HG03571 (cell line): ENCODE measurements around the gene CBFA2T3.
"Not testable (repeated sequence)": the region's sequence is repeated elsewhere in the genome, so short reads cannot be mapped to it uniquely, and the experiment has no call there.

Experiments
- ATAC-seq: cut with Tn5 transposase; IDR thresholded peaks from one replicate; pipeline ENCODE4 v1.9.1; 2021; ENCODE audit not compliant: unreplicated experiment

The CBFA2T3 gene

DNA sequence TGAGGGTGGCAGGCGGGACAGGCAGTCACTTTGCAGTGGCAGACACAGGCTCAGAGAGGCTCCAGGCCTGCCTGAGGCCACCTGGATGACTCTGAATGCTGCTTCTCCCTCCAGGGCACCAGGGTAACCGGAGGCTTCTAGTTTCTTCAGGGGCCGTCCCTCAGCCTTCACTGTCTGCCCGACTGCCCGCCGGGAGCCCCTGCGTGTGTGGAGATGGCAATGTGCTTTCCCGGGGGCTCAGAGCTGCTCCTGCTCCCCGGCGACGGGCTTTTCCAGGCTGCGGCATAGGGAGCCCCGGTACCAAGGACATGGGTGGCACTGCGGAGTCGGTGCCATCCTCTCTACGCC, 51.5 kb downstream of the CBFA2T3 start:
- ATAC-seq, result no peak

DNA sequence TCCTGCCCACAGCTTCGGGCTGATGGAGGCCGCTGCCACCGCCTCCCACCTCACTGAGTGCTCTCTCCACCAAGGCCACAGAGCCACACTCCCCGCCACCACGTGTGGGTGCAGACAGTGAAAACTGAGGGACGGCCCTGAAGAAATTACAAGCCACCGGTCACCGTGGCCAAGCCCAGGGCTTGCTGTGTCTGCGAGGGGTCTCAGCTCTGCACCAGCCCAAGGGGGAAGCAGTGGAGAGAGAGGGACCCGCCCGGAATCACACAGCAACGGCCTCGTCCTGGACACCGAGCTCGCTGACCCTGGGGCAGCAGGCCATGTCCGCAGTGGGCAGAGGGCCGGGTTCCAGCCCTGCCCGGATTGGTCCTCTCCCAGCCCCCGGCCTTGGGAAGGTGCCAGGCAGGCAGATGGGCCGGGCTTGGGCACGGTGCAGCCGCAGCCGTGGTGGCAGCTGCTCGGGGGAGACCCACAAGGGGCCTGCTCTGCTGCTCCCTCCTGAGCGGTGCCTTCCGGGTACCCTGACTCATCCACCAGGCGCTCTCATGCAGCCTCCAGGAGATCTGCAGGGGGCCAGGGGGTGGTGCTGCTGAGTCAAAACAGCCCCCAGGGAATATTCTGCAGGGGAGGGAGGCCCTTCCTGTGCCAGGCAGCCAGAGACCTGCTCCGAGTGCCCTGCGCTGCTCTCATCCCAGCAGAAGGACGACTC, 52.0 kb downstream of the CBFA2T3 start:
- ATAC-seq, result no peak

DNA sequence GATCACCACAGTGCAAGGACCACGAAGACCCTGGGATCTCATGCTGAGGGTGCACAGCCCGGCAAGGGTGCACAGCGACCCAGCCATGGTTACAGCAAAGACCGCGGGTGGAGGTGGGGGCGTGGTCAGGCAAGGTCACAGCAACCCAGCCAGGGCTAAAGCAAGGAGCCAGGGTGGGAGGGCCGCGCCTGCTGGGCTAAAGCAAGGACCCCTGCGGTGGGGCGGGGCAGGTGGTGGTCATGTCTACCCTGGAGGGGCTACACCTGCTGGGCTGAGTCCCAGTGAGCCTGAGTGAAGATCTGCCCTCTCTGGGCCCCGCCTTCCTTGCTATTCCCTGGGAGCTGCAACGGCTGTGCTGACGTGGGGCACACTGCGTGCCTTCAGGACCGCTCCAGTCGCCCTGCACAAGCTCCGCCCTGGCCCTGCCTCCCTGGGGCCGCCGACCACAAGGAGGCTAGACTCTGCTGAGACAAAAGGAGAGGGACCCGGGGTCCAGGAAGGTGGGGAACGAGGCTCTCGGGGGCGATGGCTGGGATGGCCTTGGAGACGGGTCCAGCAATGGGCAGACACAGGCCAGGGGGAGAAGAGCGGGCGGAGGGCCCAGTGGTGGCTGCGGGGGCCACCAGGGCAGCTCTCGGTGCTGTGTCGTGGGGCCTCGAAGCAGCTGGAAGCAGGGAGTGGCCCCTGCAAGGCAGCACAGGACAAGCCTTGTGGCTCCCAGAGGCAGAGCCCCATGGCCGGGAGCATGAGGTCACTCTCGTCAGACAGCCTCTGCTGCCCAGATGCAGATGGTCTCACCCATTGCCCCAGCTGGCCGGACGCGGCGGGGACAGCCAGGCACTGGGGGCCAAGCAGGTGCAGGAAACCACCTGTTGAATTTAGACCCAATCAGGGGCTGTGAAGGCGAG, 52.8 kb downstream of the CBFA2T3 start:
- no peak for ATAC-seq

DNA sequence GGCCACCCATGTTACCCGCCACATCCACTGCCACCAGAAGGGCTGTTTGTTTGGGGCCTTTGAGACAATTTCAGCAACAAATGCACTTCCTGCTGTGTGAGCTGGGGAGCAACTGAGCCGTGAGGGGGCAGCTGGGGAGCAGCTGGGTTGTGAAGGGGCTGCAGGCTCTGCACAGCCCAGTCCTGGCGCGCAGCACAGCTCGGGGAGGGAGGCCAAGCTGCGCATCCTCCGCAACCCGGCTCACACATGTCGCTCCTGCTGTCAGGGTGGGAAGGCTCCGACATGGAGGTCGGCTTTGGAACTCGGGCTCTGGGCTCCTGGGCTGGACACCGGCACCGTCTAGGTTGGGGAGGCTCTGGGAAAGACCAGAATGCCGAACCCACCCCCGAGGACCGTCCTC, 53.6 kb downstream of the CBFA2T3 start:
- no peak for ATAC-seq

DNA sequence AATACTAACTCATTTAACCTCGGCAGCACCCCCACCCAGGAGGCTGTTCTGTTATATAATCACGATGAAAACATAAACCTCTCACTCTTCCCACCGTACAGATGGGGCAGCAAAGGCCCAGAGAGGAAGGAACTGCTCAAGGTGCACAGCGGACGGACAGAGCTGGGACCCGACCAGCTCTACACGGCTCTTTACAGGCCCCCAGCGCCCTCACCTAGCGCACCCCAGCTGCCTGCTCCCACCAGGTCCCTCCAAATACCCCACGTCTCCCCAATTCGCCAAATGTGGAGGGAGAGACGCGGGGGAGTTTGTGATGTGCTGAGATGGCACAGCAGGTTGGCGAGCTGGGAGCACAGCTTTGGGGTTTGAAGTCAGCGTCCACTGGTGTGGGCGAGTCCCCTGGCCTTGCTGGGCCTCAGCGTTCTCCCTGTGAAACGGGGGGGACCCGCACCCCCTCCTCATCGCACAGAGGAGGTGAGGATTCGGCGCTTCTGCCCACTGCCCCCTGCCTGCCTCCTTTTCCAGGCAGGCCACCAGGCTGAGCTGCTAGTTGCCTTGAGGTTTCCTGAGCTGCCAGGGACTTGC, 54.1 kb downstream of the CBFA2T3 start:
- ATAC-seq, result no peak

DNA sequence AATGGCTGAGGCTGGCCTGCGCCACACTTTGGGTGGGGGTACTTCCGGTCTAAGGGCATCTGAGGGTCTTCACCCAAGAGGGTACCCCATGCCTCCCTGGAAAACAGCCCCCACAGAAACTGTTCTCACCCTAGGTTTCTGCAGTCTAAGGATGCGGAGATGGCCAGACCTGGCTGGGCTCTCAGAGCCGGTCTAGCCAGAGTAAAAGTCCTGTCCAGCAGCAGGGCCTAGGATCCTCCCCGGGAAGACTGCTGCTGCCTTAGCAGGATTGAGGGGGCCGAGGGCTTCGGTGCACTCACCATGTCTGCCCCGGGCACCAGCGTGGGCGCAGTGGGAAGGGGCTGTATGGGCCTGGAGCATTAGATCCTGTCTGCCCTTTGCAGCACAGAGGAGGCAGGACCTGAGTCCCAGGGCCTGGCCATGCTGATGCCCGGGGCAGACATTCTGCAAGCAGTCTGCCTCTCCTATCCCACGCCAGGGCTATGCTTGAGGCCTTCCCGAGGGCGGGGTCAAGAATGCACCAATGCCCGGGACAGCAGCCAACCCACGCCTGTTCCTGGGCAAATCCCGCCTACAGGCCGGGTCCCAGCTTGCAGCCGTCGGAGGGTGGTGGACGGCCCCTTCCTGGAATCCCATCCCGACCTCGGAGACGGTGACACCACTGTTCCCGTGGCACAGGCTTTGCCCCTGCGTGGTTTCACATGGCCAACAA, 54.7 kb downstream of the CBFA2T3 start:
- ATAC-seq, result no peak

DNA sequence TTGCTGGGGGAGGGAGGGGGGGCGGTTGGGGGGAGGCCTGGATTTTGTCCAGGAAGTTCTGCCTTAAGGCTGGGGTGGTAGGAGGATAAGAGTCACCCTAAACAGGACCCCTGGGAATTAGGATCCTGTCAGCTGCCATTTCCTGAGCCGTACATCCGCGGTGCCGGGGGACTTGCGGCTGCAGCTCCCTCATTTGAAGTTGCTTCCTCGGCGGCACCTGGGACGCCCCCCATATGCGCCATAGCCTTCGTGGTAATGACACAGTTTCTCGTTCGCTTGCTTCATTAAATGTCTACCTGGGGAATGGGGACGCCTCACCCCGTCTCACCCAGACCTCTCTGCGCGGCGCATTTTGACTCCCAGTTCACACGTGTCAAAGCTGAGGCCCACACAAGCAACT, 55.4 kb downstream of the CBFA2T3 start:
- no peak for ATAC-seq

DNA sequence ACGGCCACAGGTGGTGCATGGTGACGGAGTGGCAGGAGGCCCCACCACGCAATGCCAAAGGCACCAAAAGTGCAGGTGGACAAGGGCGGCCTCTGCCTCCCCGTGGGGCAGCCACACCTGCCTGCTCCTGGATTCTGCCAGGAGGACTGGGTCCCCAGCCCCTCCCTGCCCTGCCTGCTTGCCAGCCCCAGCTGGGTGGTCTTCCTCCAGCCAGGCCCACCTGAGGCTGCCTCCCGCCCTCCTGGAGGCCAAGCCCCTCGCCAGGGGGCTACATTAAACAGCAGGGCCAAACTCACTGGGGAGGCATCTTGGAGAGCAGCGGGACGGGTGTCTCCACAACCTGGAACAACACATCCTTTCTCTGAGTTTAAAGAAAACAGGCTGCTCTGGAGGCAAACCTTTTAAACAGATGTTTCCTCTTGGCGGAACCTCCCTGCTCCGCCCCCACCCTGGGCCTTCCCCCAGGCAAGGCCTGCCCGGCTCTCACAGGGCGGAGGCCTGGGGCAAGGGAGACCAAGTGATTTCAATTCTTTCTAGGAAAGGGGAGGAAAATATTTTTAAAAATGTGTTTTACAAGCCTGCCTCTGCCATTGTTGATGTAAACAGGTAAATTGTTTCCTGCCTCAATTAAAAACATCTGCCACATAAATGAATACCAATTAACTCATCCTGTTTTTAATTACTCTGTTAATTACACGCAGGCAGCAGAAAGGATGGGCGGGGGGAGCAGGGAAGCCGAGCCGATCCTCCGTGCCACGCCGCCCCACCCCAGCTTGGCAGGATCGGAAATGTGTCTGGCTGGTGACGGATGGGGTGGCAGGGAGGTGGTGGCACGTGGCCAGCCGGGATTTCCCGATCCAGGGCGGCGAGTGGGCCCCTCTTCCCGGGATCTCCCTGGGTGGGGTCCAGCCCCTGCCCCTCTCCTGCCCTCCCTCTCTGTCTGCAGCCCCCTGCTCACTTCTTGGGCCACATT, 56.1 kb downstream of the CBFA2T3 start:
- no peak for ATAC-seq

DNA sequence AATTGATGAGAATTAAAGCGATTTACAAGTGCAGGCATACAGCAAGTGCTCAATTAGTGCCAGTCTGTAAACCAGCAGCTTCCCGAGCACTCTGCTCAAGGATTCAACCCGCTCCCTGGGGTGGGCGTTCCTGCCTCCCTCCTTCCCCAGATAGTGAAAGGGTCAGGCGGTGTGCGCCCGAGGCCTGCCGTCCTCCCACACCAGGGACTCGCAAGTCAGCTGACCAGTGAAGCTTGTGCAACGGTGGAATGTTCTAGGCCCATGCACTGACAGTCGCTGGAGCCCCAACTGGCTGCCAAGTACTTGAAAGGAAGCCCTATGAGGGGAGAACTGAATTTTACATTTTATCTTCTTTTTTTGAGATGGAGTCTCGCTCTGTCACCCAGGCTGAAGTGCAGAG, 57.1 kb downstream of the CBFA2T3 start:
- ATAC-seq, result no peak

DNA sequence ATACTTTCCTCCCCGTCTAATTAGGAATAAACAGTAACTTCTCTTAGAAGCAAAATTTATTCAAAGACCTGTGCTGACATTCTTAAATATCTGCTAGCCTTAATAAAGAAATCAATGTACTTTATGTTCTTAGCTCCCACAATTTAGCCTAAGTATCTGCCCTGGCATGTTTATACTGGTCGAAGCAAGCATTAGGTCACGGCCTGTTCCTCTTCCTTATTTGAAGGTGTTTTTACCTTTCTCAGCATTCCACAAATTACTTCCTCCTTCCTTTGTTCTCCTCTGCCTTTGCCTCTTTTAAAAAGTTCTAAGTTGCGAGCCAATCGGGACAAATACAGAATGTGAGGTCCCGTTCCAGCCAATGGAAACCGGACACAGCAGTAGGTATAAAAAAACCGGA, 58.1 kb downstream of the CBFA2T3 start:
- not testable (repeated sequence) for ATAC-seq

DNA sequence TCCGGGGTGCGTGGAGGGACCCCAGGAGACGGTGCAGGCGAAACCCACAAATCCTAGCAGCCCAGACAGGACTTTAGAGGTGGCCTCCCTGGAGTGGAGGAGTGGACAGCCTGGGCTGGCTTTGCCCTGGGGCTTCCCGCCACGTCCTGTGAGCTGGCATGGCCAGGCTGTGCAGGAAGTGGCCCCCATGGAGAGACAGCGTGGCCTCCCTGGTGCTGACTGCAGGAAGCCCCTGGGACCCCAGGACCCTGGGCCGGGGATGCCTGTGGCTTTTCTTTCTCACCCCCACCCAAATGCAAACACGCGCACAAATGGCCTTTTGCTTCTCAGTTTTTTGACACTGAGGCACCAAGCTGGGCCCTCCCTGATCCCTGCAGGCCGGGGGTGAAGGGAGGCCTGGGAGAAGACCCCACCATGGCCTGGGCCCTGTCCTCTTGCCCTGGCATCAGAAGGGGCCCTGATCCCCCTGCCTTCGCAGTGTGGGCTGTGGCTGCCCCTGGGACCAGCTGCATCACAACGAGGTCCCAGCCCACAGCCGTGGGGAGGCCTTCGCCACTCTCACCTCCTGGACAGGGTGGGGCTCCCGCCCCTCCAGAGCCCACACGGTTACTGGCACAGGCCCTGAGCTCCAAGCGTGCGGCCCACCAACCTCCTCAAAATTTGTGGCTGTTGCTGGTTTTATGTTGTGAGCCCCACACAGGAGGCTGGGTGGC, 58.9 kb downstream of the CBFA2T3 start:
- no peak for ATAC-seq

DNA sequence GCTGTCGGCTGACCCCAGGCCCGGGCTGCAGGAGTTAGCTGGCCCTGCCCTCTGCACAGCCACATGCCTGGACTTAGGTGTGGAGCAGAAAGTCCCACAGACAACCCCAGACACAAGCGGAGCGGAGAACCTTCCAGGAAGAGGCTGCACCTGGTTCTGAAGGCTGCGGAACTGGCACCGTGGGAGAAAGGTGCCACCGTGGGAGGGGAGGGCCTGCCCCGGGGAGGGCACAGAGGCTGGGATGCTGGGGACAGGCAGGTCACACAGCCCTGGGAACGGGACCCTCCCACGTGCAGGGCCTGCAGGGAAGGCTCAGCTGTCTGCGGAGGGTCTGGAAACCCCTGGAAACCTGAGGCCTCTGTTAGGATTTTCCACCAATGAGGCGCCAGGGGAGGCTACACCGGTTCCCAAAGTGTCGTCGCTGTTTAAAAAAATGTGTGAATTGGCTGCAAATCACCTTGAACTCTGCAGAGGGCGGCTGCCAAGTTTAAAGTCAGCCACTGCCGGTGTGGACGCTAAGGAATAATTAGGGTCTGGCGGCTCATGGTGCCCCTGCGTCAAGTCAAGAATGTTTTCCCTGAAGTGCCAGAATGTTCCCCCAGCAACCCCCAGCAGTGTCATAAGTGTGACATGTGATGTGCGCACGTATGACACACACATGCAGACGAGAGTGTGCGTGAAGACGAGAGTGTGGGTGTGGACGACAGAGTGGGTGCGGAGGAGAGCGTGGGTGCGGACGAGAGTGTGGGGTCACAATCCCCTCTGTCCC, 59.7 kb downstream of the CBFA2T3 start:
- no peak for ATAC-seq

DNA sequence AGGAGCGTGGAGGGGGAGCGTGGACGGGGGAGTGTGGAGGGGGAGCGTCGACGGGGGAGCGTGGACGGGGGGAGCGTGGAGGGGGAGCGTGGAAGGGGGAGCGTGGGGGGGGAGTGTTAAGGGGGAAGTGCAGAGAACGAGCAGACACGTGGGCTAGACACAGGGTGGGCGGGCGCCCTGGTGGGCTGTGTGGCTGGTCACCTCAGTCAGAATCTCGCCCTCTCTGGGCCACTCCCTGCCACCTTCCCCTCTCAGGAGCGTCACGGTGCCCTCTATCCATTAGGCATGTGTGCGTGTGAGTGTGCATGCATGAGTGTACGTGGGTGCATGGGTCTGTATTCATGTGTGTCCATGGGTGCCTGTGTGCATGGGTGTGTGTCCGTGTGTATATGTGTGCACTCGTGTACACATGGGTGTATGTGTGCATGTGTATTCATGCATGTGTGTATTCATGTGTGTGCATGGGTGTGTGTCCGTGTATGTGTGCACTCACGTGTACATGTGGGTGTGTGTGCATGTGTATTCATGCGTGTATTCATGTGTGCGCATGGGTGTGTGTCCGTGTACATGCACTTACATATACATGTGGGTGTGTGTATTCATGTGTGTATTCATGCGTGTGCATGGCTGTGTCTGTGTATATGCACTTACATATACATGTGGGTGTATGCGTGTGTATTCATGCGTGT, 61.2 kb downstream of the CBFA2T3 start:
- no peak for ATAC-seq

DNA sequence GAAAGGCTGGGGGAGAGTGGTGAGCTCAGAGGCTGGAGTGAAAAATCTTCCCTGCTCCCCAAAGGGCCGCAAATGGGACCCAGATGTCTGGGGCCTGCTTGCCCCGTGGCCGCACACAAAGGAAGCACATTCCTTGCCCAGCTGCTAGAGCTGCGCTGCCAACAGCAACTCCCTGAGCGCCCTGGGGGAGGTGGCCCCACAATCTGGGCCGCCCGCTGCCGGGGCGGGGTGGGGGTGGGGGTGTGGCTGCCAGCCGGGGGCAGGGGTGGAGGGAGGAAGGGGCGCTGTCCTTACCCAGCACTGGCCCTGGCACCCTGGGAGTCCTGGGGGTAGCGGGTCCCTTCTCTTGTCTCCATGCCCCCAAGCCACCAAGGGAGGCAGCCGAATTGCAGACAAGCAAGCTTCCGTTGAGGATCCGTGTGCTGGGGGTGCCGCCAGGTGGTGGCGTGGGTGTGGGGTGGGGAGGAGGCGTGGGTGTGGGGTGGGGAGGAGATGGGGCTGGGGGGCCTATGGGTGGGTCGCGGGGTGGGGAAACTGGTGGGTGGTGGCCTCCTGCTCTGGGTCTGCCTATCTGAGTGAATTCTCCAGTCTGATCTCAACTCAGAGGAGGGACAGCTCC, 62.1 kb downstream of the CBFA2T3 start:
- ATAC-seq, result no peak

DNA sequence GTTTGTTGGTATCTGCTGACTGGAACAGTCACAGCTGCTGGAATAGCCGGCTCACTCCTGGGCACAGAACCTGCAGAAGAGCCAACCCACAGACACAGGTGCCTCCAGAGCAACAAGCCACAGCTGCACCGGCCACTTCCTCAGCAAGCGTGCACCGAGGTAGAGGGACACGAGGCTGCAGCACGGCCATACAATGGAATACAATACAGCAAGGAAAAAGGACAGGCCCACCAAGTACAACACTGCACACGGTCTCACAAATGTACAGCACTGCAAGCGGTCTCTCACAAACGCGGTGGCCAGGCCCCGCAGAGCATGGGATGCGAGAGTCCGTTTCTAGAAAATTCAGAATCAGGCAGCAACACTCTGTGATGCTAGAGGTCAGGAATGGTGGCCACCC, 63.1 kb downstream of the CBFA2T3 start:
- no peak for ATAC-seq

DNA sequence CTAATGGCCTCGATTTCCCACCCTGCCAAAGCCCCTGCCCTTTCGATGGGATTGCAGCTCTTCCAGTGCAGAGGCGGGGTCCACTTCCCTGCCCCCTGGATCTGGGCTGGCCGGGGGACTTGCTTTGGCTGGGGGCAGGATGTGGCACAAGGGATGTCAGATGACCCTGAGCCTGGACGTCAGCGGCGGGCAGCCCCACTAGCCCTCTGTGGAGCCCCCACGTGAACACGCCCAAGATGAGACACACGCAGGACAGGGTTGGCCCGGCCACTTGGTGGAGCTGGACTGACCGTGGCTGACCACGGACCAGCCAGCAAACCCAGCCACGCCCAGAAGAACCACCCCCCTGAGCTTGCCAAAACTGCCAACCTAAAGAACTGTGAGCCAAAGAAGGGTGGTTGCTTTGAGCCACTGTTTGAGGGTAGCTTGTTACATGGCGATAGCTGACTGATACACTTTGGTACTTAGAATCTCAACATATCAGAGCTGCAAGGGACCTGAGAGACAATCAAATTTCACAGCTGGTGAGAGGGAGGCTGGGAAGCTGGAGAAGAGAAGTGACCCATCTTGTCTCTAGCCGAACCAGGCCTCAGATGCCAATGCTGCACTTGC, 63.9 kb downstream of the CBFA2T3 start:
- ATAC-seq, result no peak

DNA sequence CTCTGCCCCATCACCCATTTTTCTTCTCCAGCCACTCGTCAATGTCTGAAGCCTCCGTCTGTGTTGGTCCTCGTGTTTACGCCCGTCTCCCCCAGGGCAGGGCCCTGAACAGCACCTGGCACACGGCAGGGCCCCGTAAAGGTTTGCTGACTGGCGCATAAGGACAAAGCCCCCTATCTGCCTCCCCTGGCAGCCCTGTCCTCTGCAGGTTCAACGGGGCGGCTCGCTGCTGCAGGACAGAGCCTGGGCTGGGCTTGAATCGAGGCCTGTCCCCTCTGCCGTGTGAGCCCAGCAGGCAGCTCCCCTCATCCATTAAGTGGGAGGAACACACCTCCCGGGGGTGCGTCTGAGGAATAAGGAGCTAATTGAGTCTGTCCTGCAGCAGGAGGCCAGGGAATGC, 64.5 kb downstream of the CBFA2T3 start:
- ATAC-seq, result no peak

DNA sequence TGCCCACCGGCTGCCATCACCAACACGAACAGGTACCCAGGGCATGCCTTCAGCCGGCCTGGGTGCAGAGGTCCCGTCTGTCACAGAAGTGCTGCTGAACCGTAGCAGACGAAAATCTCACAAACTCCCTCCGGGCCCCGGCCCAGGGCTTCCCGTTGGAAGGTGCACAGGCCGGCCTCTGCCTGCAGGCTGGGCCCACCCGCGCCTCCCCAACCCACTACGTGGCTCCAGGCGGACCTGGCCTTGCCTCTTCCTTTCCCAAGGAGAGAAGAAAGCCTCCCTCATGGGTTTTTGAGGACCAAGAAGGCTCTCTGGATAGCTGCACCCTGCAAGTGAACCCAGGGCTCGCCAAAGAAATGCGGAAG, 65.1 kb downstream of the CBFA2T3 start:
- ATAC-seq, result no peak
